Mesenchymal stem cell (in vitro differentiated cells and primary cell): ENCODE results near the gene GAGE13.

Experiments used
- DNase-seq: peaks from one replicate; pipeline ENCODE4 v3.0.0-alpha.2; 2013
- H2AFZ ChIP-seq: one replicate; pipeline ENCODE4 v1.6.1; 2013; ENCODE audit warnings: low read depth, mild to moderate bottlenecking, control low read depth, inconsistent platforms, low read length, moderate library complexity
- H2AK5ac ChIP-seq: 2 replicates; pipeline ENCODE4 v1.6.1; 2013; ENCODE audit warnings: low read length, moderate library complexity, mild to moderate bottlenecking, inconsistent platforms; ENCODE audit not compliant: severe bottlenecking
- H2BK120ac ChIP-seq: one replicate; pipeline ENCODE4 v1.6.1; 2013; ENCODE audit warnings: low read depth, mild to moderate bottlenecking, inconsistent platforms, low read length, moderate library complexity
- H2BK12ac ChIP-seq, 2 experiments: one replicate each; pipeline ENCODE4 v1.6.1; 2013; ENCODE audit warnings: inconsistent platforms in 2 of 2, low read length in 2 of 2, mild to moderate bottlenecking in 2 of 2, moderate library complexity in 2 of 2, control low read depth in 1 of 2
- H2BK15ac ChIP-seq: one replicate; pipeline ENCODE4 v1.6.1; 2013; ENCODE audit warnings: mild to moderate bottlenecking, low read depth, inconsistent platforms; ENCODE audit not compliant: poor library complexity, severe bottlenecking
- H2BK5ac ChIP-seq: 2 replicates; pipeline ENCODE4 v1.6.1; 2013; ENCODE audit warnings: low read depth, mild to moderate bottlenecking, low read length, control low read depth, inconsistent platforms; ENCODE audit not compliant: poor library complexity, severe bottlenecking
- H3K14ac ChIP-seq, 2 experiments: one replicate each; pipeline ENCODE4 v1.6.1; 2013; ENCODE audit warnings: inconsistent platforms in 2 of 2, low read length in 2 of 2, control low read depth in 1 of 2, mild to moderate bottlenecking in 1 of 2, moderate library complexity in 1 of 2
- H3K18ac ChIP-seq, 2 experiments: one replicate each; pipeline ENCODE4 v1.6.1; 2013; ENCODE audit warnings: inconsistent platforms in 2 of 2, low read length in 2 of 2, control low read depth in 1 of 2, low read depth in 1 of 2, mild to moderate bottlenecking in 1 of 2
- H3K23ac ChIP-seq, 2 experiments: one replicate each; pipeline ENCODE4 v1.6.1; 2013; ENCODE audit warnings: inconsistent platforms in 2 of 2, low read length in 2 of 2, mild to moderate bottlenecking in 2 of 2, moderate library complexity in 2 of 2, control low read depth in 1 of 2
- H3K27ac ChIP-seq: 2 replicates; pipeline ENCODE4 v1.5.1; 2013; ENCODE audit warnings: mild to moderate bottlenecking, moderate library complexity, low read length, control low read depth, inconsistent platforms; ENCODE audit not compliant: poor library complexity, severe bottlenecking
- H3K27me3 ChIP-seq, 2 experiments: 2 replicates each; pipeline versions ENCODE4 v1.6.1 to v1.7.0; 2013; ENCODE audit warnings: low read length in 2 of 2, mild to moderate bottlenecking in 2 of 2, moderate library complexity in 2 of 2, control low read depth in 1 of 2, inconsistent platforms in 1 of 2; ENCODE audit not compliant: control insufficient read depth in 1 of 2, insufficient read depth in 1 of 2
- H3K36me3 ChIP-seq, 2 experiments: 2 replicates each; pipeline versions ENCODE4 v1.6.1 to v1.7.0; 2013; ENCODE audit warnings: low read length in 2 of 2, control low read depth in 1 of 2, inconsistent platforms in 1 of 2, low read depth in 1 of 2, mild to moderate bottlenecking in 1 of 2; ENCODE audit not compliant: insufficient read depth in 2 of 2, control insufficient read depth in 1 of 2
- H3K4ac ChIP-seq, 2 experiments: one replicate each; pipeline ENCODE4 v1.6.1; 2013; ENCODE audit warnings: inconsistent platforms in 2 of 2, low read length in 2 of 2, mild to moderate bottlenecking in 2 of 2, moderate library complexity in 2 of 2, control low read depth in 1 of 2, low read depth in 1 of 2
- H3K4me1 ChIP-seq: 2 replicates; pipeline ENCODE4 v1.6.1; 2013; ENCODE audit warnings: low read depth, low read length, control low read depth; ENCODE audit not compliant: control insufficient read depth, insufficient read depth
- H3K4me2 ChIP-seq: 2 replicates; pipeline ENCODE4 v1.6.1; 2013; ENCODE audit warnings: low read length, mild to moderate bottlenecking, inconsistent platforms; ENCODE audit not compliant: poor library complexity, severe bottlenecking
- H3K4me3 ChIP-seq, 2 experiments: 2 replicates each; pipeline versions ENCODE4 v1.5.1 to v1.7.0; 2013; ENCODE audit warnings: low read length in 2 of 2, mild to moderate bottlenecking in 2 of 2, control low read depth in 1 of 2, low read depth in 1 of 2; ENCODE audit not compliant: insufficient read depth in 1 of 2
- H3K79me1 ChIP-seq: replicated peaks from 2 replicates; pipeline ENCODE4 v1.6.1; 2013; ENCODE audit warnings: mild to moderate bottlenecking, control low read depth, low read length, inconsistent platforms; ENCODE audit not compliant: poor library complexity, severe bottlenecking
- H3K9ac ChIP-seq: 2 replicates; pipeline ENCODE4 v1.7.0; 2013; ENCODE audit warnings: mild to moderate bottlenecking, low read length, moderate library complexity
- H3K9me3 ChIP-seq: 2 replicates; pipeline ENCODE4 v1.7.0; 2013; ENCODE audit warnings: mild to moderate bottlenecking, low read length; ENCODE audit not compliant: control insufficient read depth
- H4K8ac ChIP-seq: one replicate; pipeline ENCODE4 v1.6.1; 2013; ENCODE audit warnings: inconsistent platforms, mild to moderate bottlenecking, low read length, moderate library complexity
- H4K91ac ChIP-seq: one replicate; pipeline ENCODE4 v1.6.1; 2013; ENCODE audit warnings: mild to moderate bottlenecking, low read length, inconsistent platforms
- WGBS: methylation state at CpG from one replicate; pipeline ENCODE4 v1.1.7; 2013; ENCODE audit warnings: mixed read lengths; 5-methylcytosine and 5-hydroxymethylcytosine counted together

The GAGE13 gene

DNA sequence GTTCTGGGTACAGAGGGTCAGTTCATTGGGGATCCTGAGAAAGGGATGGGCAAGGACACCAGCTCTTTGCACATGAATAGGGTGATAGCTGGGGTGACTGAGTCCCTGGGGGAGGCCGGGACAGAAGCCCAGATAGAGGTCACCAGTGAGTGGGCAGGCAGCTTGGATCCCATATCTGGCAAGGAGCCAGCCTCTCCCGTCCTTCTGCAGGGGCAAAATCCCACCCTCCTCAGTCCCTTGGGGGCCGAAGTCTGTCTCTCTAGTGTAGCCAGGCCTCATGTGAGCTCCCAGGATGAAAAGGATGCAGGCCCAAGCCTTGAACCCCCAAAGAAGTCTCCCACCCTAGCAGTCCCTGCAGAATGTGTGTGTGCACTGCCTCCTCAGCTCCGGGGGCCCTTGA lies 44.8 kb upstream of the GAGE13 start:
- Histone ChIP-seq H2BK15ac (no peak overlapping the region), H4K91ac (no peak overlapping the region), H3K4me2 (no peak overlapping the region), H3K9ac (no peak overlapping the region), H3K36me3 (peaks cover 3 to 11% of the 10 kb centered on the region in 2 experiments), H3K27ac (no peak overlapping the region), H3K23ac (no peak overlapping the region), H3K4ac (no peak overlapping the region), H3K14ac (no peak overlapping the region), H3K79me1 (no peaks in the 10 kb centered on the region), H3K27me3 (peaks cover 0 to 32% of the 10 kb centered on the region in 2 experiments), H3K4me3 (no peak overlapping the region), H3K4me1 (peaks cover 1% of the 10 kb centered on the region), H2AK5ac (no peak overlapping the region), H2BK12ac (no peak overlapping the region), H3K18ac (no peak overlapping the region), H2AFZ (no peak overlapping the region), H2BK5ac (no peak overlapping the region), H2BK120ac (no peak overlapping the region), H4K8ac (no peak overlapping the region), H3K9me3 (no peaks in the 10 kb centered on the region)
- DNase-seq, result no peak
- WGBS, result 98% methylated on average over 4 of the region's 4 CpGs

GRCh38 chrX:49287665-49288064 lies 43.7 kb upstream of the GAGE13 start:
- no peak overlapping the region for H3K9ac ChIP-seq
- no peak for DNase-seq
- no peak overlapping the region for H2BK5ac ChIP-seq
- peaks cover 3 to 11% of the 10 kb centered on the region in 2 experiments for H3K36me3 ChIP-seq
- no peak overlapping the region for H3K18ac ChIP-seq
- H3K4ac ChIP-seq, result no peak overlapping the region
- H4K91ac ChIP-seq, result no peak overlapping the region
- H2BK15ac ChIP-seq, result no peak overlapping the region
- no peak overlapping the region for H3K14ac ChIP-seq
- no peak overlapping the region for H4K8ac ChIP-seq
- peaks cover 0 to 30% of the 10 kb centered on the region in 2 experiments for H3K27me3 ChIP-seq
- H3K4me2 ChIP-seq, result no peak overlapping the region
- H2BK12ac ChIP-seq, result no peak overlapping the region
- 94% methylated on average over 1 of the region's 1 CpG for WGBS
- no peak overlapping the region for H2BK120ac ChIP-seq
- H2AK5ac ChIP-seq, result no peak overlapping the region
- H3K23ac ChIP-seq, result no peak overlapping the region
- H3K9me3 ChIP-seq, result no peaks in the 10 kb centered on the region
- H3K4me3 ChIP-seq, result no peak overlapping the region
- no peak overlapping the region for H2AFZ ChIP-seq
- H3K79me1 ChIP-seq, result no peaks in the 10 kb centered on the region
- no peaks in the 10 kb centered on the region for H3K4me1 ChIP-seq
- H3K27ac ChIP-seq, result no peak overlapping the region

DNA sequence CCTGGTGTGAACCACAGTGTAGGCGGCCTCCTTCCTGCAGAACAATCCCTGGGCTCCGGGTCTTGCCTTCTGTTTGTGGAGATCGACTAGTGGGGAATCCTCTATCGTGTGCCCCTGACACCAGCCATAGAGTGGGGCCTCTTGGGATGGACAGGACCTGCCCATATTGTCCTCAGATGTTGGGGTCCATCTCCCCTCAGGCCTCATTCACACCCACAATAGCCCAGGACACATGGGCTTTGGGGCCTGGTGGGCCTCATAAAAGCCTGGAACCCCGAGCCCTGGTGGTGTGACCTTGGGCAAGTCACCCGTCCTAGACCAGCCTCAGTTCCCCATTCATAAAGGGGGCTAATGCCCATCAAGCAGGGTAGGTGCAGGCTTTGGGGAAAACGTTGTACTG lies 41.2 kb upstream of the GAGE13 start:
- no peak overlapping the region for H2AFZ ChIP-seq
- no peak overlapping the region for H3K4me3 ChIP-seq
- H3K79me1 ChIP-seq, result no peaks in the 10 kb centered on the region
- no peak overlapping the region for H2BK12ac ChIP-seq
- no peak overlapping the region for H2BK120ac ChIP-seq
- H3K4me2 ChIP-seq, result no peak overlapping the region
- H4K8ac ChIP-seq, result no peak overlapping the region
- no peak overlapping the region for H2BK5ac ChIP-seq
- no peak overlapping the region for H2BK15ac ChIP-seq
- no peak overlapping the region for H4K91ac ChIP-seq
- WGBS, result 73% methylated on average over 5 of the region's 7 CpGs
- no peak overlapping the region for H3K9ac ChIP-seq
- no peaks in the 10 kb centered on the region for H3K4me1 ChIP-seq
- H3K9me3 ChIP-seq, result no peaks in the 10 kb centered on the region
- H2AK5ac ChIP-seq, result no peak overlapping the region
- peaks cover 0 to 25% of the 10 kb centered on the region in 2 experiments for H3K27me3 ChIP-seq
- no peak overlapping the region for H3K14ac ChIP-seq
- H3K23ac ChIP-seq, result no peak overlapping the region
- no peak overlapping the region for H3K18ac ChIP-seq
- no peak for DNase-seq
- H3K27ac ChIP-seq, result no peak overlapping the region
- no peak overlapping the region for H3K4ac ChIP-seq
- H3K36me3 ChIP-seq, result peaks cover 3 to 11% of the 10 kb centered on the region in 2 experiments

DNA sequence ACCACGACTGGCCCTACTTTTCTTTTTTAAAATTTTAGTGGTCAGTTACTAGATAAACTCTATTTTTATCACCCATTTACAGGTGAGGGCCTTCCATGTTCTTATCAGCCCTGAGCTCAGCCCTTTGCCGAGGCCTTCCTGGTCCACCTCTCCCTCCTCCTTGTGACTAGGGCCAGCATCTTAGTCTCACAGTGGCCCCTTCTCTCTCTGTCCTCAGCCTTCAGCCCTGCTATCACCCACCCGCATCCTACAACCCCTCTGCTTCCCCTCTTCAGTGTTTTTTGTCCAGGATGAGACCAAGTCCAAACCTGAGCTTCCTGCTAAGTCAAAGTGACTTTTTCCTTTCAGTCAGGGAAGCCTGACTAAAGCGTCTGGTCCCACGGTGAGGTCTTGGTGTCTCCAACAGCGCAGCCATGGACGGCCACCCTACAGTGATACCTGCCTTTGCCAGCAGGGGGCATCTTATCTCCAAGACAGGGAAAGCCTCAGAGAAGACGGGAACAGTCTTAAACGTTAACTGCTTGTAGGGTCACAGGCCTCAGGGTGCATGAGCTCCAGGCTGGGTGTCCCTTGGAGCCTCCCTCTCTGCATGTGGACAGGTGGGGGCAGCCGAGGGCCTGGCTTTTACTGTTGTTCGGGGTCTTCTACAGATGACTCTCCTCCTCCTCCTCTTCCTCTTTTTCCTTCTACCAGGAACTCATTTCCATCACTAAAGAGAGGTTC lies 39.6 kb upstream of the GAGE13 start:
- no peak overlapping the region for H3K4me2 ChIP-seq
- H2BK120ac ChIP-seq, result no peak overlapping the region
- H4K91ac ChIP-seq, result no peak overlapping the region
- H3K4ac ChIP-seq, result no peak overlapping the region
- no peak overlapping the region for H2AFZ ChIP-seq
- H3K9me3 ChIP-seq, result no peaks in the 10 kb centered on the region
- H4K8ac ChIP-seq, result no peak overlapping the region
- no peak overlapping the region for H3K14ac ChIP-seq
- no peak overlapping the region for H2AK5ac ChIP-seq
- no peak overlapping the region for H2BK15ac ChIP-seq
- peaks cover 0 to 23% of the 10 kb centered on the region in 2 experiments for H3K27me3 ChIP-seq
- no peak overlapping the region for H3K9ac ChIP-seq
- H3K27ac ChIP-seq, result no peak overlapping the region
- peak; percentile 38 for DNase-seq
- no peak overlapping the region for H3K23ac ChIP-seq
- H3K4me3 ChIP-seq, result no peak overlapping the region
- WGBS, result 40% methylated on average over 10 of the region's 11 CpGs
- no peak overlapping the region for H3K18ac ChIP-seq
- no peak overlapping the region for H2BK5ac ChIP-seq
- H2BK12ac ChIP-seq, result no peak overlapping the region
- H3K4me1 ChIP-seq, result no peaks in the 10 kb centered on the region
- no peaks in the 10 kb centered on the region for H3K79me1 ChIP-seq
- H3K36me3 ChIP-seq, result peaks cover 0 to 1% of the 10 kb centered on the region in 2 experiments
